Activated T-cell treated with anti-CD3 and anti-CD28 coated beads for 1 hour (primary cell): Measurements from ENCODE around the gene DNM3.

Source experiments
- DNase-seq: peaks from one replicate; pipeline ENCODE4 v3.0.0-alpha.2; 2020; ENCODE audit warnings: low read depth

The DNM3 gene

DNA sequence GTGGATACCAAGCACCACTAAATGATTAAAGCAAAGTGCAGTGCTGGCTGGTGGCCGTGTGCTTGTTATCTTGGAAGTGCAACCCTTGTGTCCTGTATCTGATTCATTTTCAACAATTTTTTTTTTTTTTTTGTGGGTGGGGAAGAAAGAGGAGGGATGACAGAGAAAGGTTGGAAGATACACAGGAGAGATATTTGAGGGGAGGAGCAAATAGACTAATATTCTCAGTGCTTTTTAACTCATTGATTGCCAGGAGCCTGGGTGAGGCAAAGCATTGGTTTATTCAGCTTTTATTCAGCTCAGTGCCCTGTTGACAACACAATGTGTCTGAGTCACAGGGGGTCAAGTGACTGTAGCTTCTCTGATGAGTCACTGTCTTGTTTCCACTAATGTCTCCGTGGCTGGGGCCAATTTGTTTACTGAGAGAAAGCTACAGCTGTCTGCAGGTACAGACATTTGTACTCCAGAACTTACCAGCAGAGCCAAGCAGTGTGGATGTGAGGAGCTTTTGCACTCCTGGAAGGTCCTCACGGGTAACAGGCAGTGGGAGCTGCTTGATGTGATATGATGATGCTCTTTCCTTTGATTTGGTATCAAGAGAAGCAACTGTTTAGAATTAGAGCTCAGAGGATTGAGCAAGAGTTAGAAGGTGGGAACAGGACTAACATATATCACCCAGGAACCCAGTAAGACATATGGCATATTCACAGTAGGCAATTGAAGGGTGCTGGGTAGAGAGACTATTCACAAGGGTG lies 23.6 kb upstream of the DNM3 start:
- no peak for DNase-seq

DNA sequence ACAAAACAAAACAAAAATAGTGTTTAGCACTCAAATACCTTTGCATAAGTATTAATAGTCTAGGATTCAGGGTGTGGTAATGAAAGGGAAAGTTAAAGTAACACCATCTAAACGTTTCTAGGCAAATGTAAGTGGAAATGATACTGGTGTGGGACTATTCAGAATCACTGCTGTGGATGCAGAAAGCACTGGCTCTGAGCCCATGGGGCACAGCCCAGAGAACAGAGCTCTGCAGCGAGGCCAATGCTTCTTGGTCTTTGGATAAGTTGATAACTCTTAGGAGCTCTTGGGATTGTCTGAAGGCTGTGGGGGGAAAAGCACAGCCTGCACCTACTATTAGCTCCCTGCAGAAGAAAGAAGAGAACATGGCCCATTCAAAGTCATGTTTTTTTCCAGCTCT lies 21.4 kb upstream of the DNM3 start:
- DNase-seq: no peak

- DNase-seq: no peak
These were observed 14.3 kb upstream of the DNM3 start for GRCh38 chr1:171826973-171827372.

- no peak for DNase-seq
These were observed 12.5 kb upstream of the DNM3 start for GRCh38 chr1:171828794-171829193.

- no peak for DNase-seq
These were observed 8.0 kb upstream of the DNM3 start for GRCh38 chr1:171833091-171833825.

- DNase-seq: no peak
These were observed 6.5 kb upstream of the DNM3 start for GRCh38 chr1:171834821-171835220.

DNA sequence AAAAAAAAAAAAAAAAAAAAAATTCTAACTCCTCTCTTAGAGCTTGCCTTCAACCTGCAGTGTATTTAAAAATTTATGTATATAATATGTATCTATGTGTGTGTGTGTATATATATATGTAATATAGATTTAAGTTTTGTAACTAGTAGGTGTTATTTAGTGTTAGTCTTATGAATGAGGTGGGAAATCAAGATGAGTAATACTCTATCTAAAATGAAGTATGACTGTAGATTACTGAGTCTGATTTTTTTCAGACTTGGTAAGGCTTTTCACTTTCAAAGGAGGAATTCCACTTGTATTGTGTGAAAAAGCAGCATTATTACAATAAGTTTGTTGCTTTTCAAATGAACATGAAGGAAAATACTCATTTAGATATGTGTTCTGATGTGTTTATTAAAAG lies 5.4 kb upstream of the DNM3 start:
- no peak for DNase-seq

- DNase-seq: peak; percentile 8
These were observed 848 bp downstream of the DNM3 start for GRCh38 chr1:171841931-171842761.

DNA sequence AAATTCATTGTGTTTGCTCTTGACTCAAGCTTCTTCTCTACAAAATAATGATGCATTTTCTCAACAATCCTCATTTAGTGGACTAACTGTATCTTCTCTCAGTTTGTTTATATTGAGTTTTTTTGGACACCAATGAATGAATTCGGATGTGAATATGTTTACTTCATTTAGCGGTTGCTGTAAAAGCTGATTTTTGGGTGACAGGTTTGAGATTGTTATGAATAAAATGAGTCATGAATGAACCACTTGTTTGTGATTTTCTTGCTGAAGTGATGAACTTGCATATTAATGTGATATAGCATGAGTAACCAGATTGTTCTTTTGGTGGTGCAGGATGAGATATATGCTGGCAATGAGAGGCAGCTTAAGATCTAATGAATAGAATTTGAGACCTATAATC lies 3.1 kb downstream of the DNM3 start:
- no peak for DNase-seq

DNA sequence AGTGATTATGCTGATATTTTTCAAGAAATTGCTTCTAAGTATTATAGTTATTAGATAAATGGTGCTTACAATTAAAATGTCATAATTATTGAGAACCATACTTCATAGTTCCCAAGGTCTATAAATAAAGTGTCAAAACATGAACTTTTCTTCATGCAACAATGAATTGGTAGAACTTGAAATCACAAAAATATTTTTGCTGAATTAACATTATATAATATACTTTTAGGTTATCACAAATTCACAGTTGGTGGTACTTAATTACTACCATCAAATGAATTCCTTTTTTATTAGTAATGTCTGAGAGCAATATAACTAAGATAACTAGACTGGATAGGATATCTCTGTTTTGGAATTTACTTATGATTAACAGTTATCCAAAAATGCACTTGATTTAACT lies 4.7 kb downstream of the DNM3 start:
- no peak for DNase-seq

DNA sequence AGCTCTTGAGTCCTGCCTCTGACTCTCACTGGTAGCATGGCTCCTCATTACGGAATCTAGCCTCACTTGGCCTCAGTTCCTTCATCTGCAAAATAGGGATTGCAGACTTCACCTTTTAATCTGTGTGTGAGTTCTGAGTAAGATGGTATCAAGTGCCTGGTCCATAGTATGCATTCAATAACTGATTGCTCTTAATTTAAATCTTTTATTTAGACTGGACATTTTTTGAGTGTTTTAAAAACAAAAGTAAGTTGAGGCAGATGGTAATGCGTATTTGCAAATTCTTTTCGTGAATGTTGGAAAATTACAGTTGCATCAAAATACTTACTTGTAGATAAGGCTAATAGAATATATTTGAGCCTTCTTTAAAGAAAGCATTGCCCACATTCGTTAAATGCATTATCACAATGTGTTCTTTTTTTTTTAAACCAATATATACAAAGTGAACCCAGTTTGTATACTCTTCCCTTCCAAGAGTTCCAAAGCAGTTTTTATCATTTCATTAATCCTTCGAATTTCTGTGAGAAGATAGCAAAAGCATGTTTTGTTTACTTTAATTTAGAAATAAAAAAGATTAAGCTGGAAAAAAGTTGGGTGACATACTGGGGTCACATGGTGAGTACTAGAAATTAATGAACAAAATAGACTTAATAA lies 8.1 kb downstream of the DNM3 start:
- DNase-seq: no peak

DNA sequence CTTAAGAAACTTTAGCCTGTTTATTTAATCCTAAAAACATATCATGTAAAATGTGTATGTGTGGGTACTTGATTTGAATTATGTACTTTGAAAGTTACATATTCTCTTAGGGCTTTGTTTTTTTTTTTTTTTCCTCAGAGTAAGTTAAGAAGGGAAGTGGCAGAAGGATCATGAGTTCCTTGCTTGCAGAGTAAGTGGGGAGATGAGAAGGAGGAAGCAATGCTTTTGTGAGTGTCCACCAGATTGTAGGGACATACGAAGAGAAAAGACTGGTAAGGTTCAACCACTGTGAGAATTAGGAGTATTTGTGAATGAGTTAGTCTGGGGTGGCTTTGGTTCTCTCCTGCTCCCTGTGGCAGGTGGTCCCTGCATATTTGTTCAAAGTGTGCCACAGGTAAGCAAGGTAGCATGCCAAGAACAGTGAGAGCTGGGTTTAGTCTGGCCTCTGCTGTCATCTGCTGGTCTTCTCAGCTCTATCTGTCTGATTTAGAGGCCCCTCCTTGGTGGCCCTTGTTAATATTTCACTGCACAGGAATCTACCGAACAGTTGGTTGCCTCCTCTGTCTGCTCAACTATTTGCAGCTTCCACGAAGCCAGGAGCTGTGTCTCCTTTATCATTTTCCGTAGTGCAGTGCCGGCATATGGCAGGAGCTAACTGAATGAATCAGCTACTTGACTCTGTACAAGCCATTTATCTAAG lies 9.5 kb downstream of the DNM3 start:
- no peak for DNase-seq

- DNase-seq: no peak
These were observed 11.0 kb downstream of the DNM3 start for GRCh38 chr1:171852272-171852671.

GRCh38 chr1:171855381-171855780 lies 14.1 kb downstream of the DNM3 start:
- no peak for DNase-seq

GRCh38 chr1:171858696-171859095 lies 17.4 kb downstream of the DNM3 start:
- no peak for DNase-seq

GRCh38 chr1:171860696-171861095 lies 19.4 kb downstream of the DNM3 start:
- DNase-seq: no peak

DNA sequence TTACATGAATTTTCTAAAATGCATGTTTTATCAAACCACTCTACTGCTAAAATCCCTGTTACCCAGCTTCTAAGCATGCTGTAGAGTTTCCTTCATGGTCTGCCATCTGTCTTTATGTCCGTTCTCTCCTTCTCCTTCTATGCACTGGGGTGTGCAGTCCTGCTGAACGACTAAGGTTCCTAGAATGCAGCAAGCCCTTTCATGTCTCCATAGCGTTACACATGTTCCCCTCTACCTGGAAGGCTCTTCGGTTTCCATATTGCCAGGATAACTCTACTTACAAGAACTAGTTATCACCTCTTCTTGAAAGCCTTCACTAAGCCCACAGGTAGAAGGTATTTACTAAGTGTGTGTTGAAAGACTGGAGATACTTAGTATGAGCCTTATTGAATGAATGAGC lies 22.2 kb downstream of the DNM3 start:
- no peak for DNase-seq

DNA sequence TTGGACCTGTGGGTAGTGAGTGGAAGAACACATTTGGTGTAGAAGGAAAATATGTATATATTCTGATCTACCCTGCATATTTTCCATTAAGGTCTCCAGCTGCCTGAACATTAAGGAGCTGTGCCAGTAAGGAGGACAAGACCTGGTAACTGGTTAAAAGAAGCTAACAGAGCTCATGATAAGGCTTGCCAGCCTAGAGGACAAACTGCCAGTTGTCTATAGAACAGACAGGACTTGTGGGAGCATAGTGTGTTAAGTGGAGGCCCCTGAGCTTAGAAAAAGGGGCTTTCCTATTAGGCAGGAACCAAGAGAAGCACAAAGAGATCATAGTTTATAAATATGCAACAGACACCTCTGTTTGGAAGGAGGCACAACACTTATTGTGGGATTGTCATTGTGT lies 23.0 kb downstream of the DNM3 start:
- no peak for DNase-seq

DNA sequence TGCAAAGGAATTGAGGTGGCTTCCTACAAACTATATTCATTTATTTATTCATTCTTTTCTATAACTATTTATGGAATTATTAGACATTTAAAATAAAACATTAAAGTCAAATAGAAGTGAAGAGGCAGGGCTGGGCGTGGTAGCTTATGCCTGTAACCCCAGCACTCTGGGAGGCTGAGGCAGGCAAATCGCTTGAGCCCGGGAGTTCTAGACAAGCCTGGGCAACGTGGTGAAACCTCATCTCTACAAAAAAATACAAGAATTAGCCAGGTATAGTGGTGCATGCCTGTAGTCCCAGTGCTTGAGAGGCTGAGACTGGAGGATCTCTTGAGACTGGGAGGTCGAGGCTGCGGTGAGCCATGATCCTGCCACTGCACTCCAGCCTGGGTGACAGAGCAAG lies 23.8 kb downstream of the DNM3 start:
- DNase-seq: no peak

DNA sequence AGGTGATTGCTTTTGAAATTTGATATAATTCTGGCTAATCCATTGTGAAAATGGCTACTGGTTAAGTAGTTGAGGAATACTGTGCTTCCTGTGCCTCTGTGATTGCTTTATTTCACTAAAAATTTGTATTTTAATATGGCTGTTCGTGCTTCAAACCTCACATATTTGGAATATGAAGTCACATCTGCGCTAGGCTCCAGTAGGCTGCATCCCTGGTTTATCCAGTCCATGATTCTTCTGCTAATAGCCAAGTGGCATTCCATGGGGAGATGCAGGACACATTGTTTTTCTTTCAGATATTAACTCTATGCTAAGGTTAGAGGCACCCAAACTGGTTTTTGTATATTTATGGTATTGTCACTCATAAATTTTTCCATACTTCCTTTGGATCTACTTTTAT lies 25.9 kb downstream of the DNM3 start:
- DNase-seq: no peak

- no peak for DNase-seq
These were observed 27.0 kb downstream of the DNM3 start for GRCh38 chr1:171868217-171868803.
